HepG2 (cell line): Measurements from ENCODE around the gene PRRC2A. TPM values are rescaled to one million over a fixed set of nuclear protein-coding genes. Genes with fewer than 3 reads are reported as not detected.

ENCODE experiments used
- AKAP8 ChIP-seq: sonication (generic); formaldehyde crosslinking; IDR thresholded peaks from 2 replicates; pipeline ENCODE4 v1.5.1; 2020; ENCODE audit warnings: mild to moderate bottlenecking, missing genetic modification reagents
- BORCS8-MEF2B ChIP-seq: sonication (generic); formaldehyde crosslinking; IDR thresholded peaks from 2 replicates; pipeline ENCODE4 v1.8.0; 2022; ENCODE audit warnings: mild to moderate bottlenecking, missing genetic modification reagents
- FOXJ3 ChIP-seq: sonication (generic); formaldehyde crosslinking; IDR thresholded peaks from 2 replicates; pipeline ENCODE4 v1.4.0; 2020; ENCODE audit warnings: missing genetic modification reagents, mild to moderate bottlenecking, borderline replicate concordance
- HCFC1 ChIP-seq: fragments of 150-350 bp; IDR thresholded peaks from 2 replicates; pipeline ENCODE4 v1.6.1; 2014; ENCODE audit warnings: low read depth, low read length
- HOXA5 ChIP-seq: sonication (generic); formaldehyde crosslinking; IDR thresholded peaks from 2 replicates; pipeline ENCODE4 v1.4.0; 2020; ENCODE audit warnings: missing genetic modification reagents
- JDP2 ChIP-seq: sonication (generic); formaldehyde crosslinking; IDR thresholded peaks from 2 replicates; pipeline ENCODE4 v1.8.1; 2022; ENCODE audit warnings: missing genetic modification reagents, borderline replicate concordance
- KAT7 ChIP-seq: IDR thresholded peaks from 2 replicates; pipeline ENCODE4 v1.6.1; 2018; ENCODE audit warnings: borderline replicate concordance, missing compliant biosample characterization
- MEIS2 ChIP-seq: sonication (generic); formaldehyde crosslinking; IDR thresholded peaks from 2 replicates; pipeline ENCODE4 v1.9.0; 2021; ENCODE audit warnings: mild to moderate bottlenecking, missing genetic modification reagents
- NR3C1 ChIP-seq: sonication (generic); formaldehyde crosslinking; IDR thresholded peaks from 2 replicates; pipeline ENCODE4 v1.4.0; 2020; ENCODE audit warnings: missing genetic modification reagents
- PHF5A ChIP-seq: IDR thresholded peaks from one replicate; pipeline ENCODE4 v1.6.1; 2018; ENCODE audit warnings: low read depth, missing genetic modification reagents; ENCODE audit not compliant: unreplicated experiment
- PHF8 ChIP-seq: sonication (generic); formaldehyde crosslinking; IDR thresholded peaks from 2 replicates; pipeline ENCODE4 v1.5.0; 2020; ENCODE audit warnings: missing genetic modification reagents
- POLR2AphosphoS5 ChIP-seq: IDR thresholded peaks from 2 replicates; pipeline ENCODE4 v1.6.1; 2012; ENCODE audit warnings: low read depth, low read length
- SKI ChIP-seq: fragments of 450-650 bp; IDR thresholded peaks from one replicate; pipeline ENCODE4 v1.6.1; 2018; ENCODE audit warnings: mild to moderate bottlenecking; ENCODE audit not compliant: partially characterized antibody
- SP140L ChIP-seq: sonication (generic); formaldehyde crosslinking; IDR thresholded peaks from 2 replicates; pipeline ENCODE4 v1.4.0; 2020; ENCODE audit warnings: missing genetic modification reagents, borderline replicate concordance
- SRY ChIP-seq: sonication (generic); formaldehyde crosslinking; IDR thresholded peaks from 2 replicates; pipeline ENCODE4 v1.8.0; 2022; ENCODE audit warnings: mild to moderate bottlenecking, missing genetic modification reagents
- ZFX ChIP-seq: sonication (generic); formaldehyde crosslinking; IDR thresholded peaks from 2 replicates; pipeline ENCODE4 v1.4.0; 2020; ENCODE audit warnings: mild to moderate bottlenecking, low read depth, missing genetic modification reagents, moderate library complexity
- ZMAT3 ChIP-seq: sonication (generic); formaldehyde crosslinking; conservative IDR thresholded peaks from 2 replicates; pipeline ENCODE4 v1.7.0; 2021; ENCODE audit warnings: missing genetic modification reagents
- ZNF292 ChIP-seq: sonication (generic); formaldehyde crosslinking; IDR thresholded peaks from 2 replicates; pipeline ENCODE4 v1.8.1; 2022; ENCODE audit warnings: mild to moderate bottlenecking, low read depth, missing genetic modification reagents, borderline replicate concordance
- ZNF672 ChIP-seq: sonication (generic); formaldehyde crosslinking; IDR thresholded peaks from 2 replicates; pipeline ENCODE4 v1.8.1; 2022; ENCODE audit warnings: missing genetic modification reagents
- ZNF839 ChIP-seq: sonication (generic); formaldehyde crosslinking; IDR thresholded peaks from 2 replicates; pipeline ENCODE4 v1.4.0; 2020; ENCODE audit warnings: missing genetic modification reagents, mild to moderate bottlenecking, borderline replicate concordance
- ZSCAN29 ChIP-seq: sonication (generic); formaldehyde crosslinking; conservative IDR thresholded peaks from 2 replicates; pipeline ENCODE4 v1.4.0; 2020; ENCODE audit warnings: mild to moderate bottlenecking, missing genetic modification reagents
- polyA plus RNA-seq, 8 experiments: library from polyadenylated mRNA; depleted of rRNA in 3 of 8; stranded (reverse) in 7 of 8; unstranded in 1 of 8; fragments of >200 nt; fragmentation: Illumina TruSeq in 4 of 8; extraction: Trizol in 4 of 8; gene quantifications; 2 replicates each; pipeline versions ENCODE4 v1.2.1 to v1.2.3, GENCODE V29; 2011 to 2016; ENCODE audit warnings: low read depth in 4 of 8, missing spikeins in 1 of 8, mixed read lengths in 1 of 8; ENCODE audit not compliant: insufficient read depth in 1 of 8
- total RNA-seq, 5 experiments: library from RNA; depleted of rRNA; stranded (reverse); fragments of >200 nt; fragmentation: Illumina TruSeq; extraction: Trizol; gene quantifications; 2 replicates each; pipeline ENCODE4 v1.2.3, GENCODE V29; 2016; ENCODE audit warnings: low read depth in 1 of 5
- TF ChIP-seq, protein P1 (sequence below): sonication (generic); formaldehyde crosslinking; IDR thresholded peaks from 2 replicates; pipeline ENCODE4 v1.4.0; 2020; ENCODE audit warnings: mild to moderate bottlenecking, missing genetic modification reagents
- TF ChIP-seq, protein P2 (sequence below): IDR thresholded peaks from 2 replicates; pipeline ENCODE4 v1.6.1; 2016; ENCODE audit warnings: missing compliant biosample characterization, missing genetic modification reagents, borderline replicate concordance
- TF ChIP-seq, protein P3 (sequence below): sonication (generic); formaldehyde crosslinking; IDR thresholded peaks from 2 replicates; pipeline ENCODE4 v1.5.0; 2020; ENCODE audit warnings: missing genetic modification reagents
- TF ChIP-seq, protein P4 (sequence below): sonication (generic); formaldehyde crosslinking; conservative IDR thresholded peaks from 2 replicates; pipeline ENCODE4 v1.4.0; 2020; ENCODE audit warnings: missing genetic modification reagents
- TF ChIP-seq, protein P5 (sequence below): sonication (generic); formaldehyde crosslinking; IDR thresholded peaks from 2 replicates; pipeline ENCODE4 v1.4.0; 2020; ENCODE audit warnings: missing genetic modification reagents, low read depth, mild to moderate bottlenecking, borderline replicate concordance

Gene PRRC2A
- total and polyA plus RNA-seq, 2 of the 13 experiments (the other 11 are each of a cell fraction or from before 2014, with no cell fraction given): 38.9 to 47.4 TPM

DNA sequence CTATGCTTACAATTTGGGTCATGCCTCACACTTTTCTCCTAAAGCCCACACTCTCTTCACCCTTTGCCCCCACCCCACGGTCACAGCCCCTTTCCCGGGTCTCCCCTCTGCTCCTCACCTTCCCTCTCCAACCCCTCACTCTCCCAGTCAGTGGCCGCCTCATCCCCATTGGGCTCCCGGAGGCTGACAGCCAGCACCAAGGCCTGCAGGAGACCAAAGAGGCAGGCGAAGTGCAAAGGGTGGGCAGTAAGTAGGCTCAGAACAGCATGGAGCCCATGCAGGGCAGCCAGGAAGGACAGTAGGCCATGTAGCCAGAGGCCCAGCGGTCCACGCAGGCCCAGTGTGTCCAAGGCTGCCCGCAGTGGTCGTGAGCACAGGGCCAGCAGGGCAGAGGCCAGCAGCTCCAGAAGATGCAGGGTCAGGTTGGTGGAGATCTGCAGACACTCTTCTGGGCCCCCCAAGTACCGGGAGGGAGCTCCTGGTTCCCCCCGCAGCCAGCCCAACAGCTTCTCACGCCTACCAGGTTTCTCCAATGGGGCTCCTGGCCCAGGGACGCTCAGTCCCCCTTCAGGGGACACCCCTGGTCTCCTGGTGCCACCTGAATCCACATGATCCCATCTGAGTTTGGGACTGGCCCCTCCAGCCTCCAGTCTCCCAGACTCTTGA lies 38.6 kb downstream of the PRRC2A start (continued):
- TF ChIP-seq, protein P1, sequence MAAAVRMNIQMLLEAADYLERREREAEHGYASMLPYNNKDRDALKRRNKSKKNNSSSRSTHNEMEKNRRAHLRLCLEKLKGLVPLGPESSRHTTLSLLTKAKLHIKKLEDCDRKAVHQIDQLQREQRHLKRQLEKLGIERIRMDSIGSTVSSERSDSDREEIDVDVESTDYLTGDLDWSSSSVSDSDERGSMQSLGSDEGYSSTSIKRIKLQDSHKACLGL: 0 out of 2 replicates have a peak, but pooled peaks have one; percentile 28
- TF ChIP-seq KAT7 (CRISPR knock-in tag) (no peak), HCFC1 (no peak), SKI (no peak), ZNF672 (no peak), AKAP8 (CRISPR knock-in tag) (no peak; the same call in 1 of the 2 replicates), ZSCAN29 (CRISPR knock-in tag) (peak; percentile 5; the same call in 1 of the 2 replicates), SRY (CRISPR knock-in tag) (peak; percentile 71; the same call in 1 of the 2 replicates), ZMAT3 (CRISPR knock-in tag) (0 out of 2 replicates have a peak, but pooled peaks have one; percentile 14), BORCS8-MEF2B (CRISPR knock-in tag) (peak; percentile 53), MEIS2 (CRISPR knock-in tag) (no peak), FOXJ3 (CRISPR knock-in tag) (no peak), JDP2 (CRISPR knock-in tag) (no peak), PHF5A (no peak), SP140L (CRISPR knock-in tag) (no peak), ZNF292 (CRISPR knock-in tag) (no peak), ZNF839 (no peak), NR3C1 (CRISPR knock-in tag) (no peak), HOXA5 (CRISPR knock-in tag) (no peak), POLR2AphosphoS5 (peak; percentile 67; the same call in 1 of the 2 replicates), ZFX (peak; percentile 71; the same call in 1 of the 2 replicates), PHF8 (CRISPR knock-in tag) (peak; percentile 47; the same call in 1 of the 2 replicates)
- TF ChIP-seq, protein P2, sequence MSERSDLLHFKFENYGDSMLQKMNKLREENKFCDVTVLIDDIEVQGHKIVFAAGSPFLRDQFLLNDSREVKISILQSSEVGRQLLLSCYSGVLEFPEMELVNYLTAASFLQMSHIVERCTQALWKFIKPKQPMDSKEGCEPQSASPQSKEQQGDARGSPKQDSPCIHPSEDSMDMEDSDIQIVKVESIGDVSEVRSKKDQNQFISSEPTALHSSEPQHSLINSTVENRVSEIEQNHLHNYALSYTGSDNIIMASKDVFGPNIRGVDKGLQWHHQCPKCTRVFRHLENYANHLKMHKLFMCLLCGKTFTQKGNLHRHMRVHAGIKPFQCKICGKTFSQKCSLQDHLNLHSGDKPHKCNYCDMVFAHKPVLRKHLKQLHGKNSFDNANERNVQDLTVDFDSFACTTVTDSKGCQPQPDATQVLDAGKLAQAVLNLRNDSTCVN (CRISPR knock-in tag): no peak
- TF ChIP-seq, protein P3, sequence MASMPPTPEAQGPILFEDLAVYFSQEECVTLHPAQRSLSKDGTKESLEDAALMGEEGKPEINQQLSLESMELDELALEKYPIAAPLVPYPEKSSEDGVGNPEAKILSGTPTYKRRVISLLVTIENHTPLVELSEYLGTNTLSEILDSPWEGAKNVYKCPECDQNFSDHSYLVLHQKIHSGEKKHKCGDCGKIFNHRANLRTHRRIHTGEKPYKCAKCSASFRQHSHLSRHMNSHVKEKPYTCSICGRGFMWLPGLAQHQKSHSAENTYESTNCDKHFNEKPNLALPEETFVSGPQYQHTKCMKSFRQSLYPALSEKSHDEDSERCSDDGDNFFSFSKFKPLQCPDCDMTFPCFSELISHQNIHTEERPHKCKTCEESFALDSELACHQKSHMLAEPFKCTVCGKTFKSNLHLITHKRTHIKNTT (CRISPR knock-in tag): no peak
- TF ChIP-seq, protein P4, sequence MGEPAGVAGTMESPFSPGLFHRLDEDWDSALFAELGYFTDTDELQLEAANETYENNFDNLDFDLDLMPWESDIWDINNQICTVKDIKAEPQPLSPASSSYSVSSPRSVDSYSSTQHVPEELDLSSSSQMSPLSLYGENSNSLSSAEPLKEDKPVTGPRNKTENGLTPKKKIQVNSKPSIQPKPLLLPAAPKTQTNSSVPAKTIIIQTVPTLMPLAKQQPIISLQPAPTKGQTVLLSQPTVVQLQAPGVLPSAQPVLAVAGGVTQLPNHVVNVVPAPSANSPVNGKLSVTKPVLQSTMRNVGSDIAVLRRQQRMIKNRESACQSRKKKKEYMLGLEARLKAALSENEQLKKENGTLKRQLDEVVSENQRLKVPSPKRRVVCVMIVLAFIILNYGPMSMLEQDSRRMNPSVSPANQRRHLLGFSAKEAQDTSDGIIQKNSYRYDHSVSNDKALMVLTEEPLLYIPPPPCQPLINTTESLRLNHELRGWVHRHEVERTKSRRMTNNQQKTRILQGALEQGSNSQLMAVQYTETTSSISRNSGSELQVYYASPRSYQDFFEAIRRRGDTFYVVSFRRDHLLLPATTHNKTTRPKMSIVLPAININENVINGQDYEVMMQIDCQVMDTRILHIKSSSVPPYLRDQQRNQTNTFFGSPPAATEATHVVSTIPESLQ: no peak
- TF ChIP-seq, protein P5, sequence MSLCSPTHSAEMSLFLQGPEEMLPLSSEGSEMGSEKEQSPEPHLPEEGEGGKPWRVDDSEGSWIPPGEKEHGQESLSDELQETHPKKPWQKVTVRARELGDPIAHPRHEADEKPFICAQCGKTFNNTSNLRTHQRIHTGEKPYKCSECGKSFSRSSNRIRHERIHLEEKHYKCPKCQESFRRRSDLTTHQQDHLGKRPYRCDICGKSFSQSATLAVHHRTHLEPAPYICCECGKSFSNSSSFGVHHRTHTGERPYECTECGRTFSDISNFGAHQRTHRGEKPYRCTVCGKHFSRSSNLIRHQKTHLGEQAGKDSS (CRISPR knock-in tag): no peak
